Stimulated activated naive CD8-positive, alpha-beta T cell treated with anti-CD3 and anti-CD28 coated beads, Interleukin-15, Interleukin-2, amounts not matched to agents 100 U/mL and 50 U/mL, for 24 hours (primary cell): ENCODE data around the gene DOCK3.

Source experiments
- ATAC-seq: fragments of 150-1000 bp; cut with Tn5 transposase; one replicate; pipeline ENCODE4 v1.10.0; 2021
- DNase-seq: peaks from one replicate; pipeline ENCODE4 v3.0.0; 2021

Gene DOCK3, protein sequence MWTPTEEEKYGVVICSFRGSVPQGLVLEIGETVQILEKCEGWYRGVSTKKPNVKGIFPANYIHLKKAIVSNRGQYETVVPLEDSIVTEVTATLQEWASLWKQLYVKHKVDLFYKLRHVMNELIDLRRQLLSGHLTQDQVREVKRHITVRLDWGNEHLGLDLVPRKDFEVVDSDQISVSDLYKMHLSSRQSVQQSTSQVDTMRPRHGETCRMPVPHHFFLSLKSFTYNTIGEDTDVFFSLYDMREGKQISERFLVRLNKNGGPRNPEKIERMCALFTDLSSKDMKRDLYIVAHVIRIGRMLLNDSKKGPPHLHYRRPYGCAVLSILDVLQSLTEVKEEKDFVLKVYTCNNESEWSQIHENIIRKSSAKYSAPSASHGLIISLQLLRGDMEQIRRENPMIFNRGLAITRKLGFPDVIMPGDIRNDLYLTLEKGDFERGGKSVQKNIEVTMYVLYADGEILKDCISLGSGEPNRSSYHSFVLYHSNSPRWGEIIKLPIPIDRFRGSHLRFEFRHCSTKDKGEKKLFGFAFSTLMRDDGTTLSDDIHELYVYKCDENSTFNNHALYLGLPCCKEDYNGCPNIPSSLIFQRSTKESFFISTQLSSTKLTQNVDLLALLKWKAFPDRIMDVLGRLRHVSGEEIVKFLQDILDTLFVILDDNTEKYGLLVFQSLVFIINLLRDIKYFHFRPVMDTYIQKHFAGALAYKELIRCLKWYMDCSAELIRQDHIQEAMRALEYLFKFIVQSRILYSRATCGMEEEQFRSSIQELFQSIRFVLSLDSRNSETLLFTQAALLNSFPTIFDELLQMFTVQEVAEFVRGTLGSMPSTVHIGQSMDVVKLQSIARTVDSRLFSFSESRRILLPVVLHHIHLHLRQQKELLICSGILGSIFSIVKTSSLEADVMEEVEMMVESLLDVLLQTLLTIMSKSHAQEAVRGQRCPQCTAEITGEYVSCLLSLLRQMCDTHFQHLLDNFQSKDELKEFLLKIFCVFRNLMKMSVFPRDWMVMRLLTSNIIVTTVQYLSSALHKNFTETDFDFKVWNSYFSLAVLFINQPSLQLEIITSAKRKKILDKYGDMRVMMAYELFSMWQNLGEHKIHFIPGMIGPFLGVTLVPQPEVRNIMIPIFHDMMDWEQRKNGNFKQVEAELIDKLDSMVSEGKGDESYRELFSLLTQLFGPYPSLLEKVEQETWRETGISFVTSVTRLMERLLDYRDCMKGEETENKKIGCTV (N-terminal part only)

GRCh38 chr3:50674349-50675178 lies at the start of gene DOCK3:
DOCK3 (plus strand) TSS chr3:50674927; CDS start chr3:50675264, 337 bp downstream.
- peak; percentile 78 for ATAC-seq
- DNase-seq, result peak; percentile 72

DNA sequence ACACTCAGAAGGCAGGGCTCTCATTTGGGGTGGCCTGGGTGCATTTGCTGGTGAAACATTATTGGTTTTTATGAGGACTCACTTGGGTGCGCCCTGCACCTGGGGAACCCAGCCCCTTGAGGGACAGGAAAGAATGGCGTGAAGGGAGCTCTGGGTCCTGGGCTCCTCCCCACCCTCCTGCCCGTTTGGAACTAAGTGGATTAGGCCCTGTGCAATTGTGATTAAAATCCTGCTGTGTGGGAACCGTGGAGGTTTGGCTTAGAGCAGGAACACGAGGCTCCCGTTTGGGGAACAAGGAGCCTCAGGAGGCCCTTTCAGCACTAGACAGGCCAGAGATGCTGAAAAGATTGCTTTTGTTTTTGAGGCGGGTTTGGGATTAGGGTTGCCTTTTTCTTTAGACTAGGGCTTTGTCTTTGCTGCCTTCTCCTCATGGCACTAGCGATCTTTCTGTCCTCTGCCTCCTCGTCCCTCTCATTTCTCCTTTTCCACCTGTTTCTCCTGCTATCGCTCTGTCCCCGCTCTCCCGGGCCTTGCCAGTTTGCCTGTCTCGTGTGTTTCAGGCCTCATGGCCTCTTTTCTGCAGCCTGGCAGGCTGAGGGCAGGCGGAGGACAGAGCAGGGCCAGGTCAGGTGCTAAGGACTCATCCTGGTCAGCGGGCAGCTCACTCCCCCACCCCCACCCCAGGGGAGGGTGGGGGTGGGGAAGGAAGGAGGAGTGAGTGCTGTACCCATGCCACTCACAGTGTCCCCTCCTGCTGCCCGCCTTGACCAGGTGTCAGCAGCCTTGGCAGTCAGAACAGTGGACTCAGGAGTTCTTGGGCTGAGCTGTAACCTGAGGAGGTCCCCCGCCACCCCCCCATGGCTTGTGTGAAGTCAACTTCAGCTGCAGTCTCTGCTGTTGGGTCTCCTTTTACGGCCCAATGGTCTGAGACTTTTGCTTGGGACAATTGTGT lies 49.2 kb upstream of the DOCK3 start:
- DNase-seq (no peak), ATAC-seq (no peak)

DNA sequence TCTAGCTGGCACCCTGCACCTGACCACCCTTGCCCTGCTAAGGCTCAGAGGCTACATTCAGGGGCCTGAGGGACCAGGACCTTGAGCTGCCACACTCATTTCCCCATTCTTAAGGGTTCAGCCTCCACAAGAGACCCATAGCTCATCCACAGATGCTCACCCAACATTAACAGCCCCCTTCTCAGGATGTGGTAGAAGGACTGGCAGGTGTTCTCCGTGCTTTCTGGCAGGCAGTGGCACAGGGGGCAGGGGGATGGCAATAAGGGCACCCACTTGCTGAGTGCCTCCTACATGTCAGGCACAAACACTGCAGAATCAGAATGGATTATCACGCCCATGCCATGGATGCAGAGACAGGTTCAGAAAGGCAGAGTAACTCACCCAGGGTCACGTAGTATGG lies 48.3 kb upstream of the DOCK3 start:
- ATAC-seq, result no peak
- no peak for DNase-seq

- ATAC-seq, result peak; percentile 50
- DNase-seq, result peak; percentile 41
Observed at GRCh38 chr3:50627407-50628051, 47.2 kb upstream of the DOCK3 start.

DNA sequence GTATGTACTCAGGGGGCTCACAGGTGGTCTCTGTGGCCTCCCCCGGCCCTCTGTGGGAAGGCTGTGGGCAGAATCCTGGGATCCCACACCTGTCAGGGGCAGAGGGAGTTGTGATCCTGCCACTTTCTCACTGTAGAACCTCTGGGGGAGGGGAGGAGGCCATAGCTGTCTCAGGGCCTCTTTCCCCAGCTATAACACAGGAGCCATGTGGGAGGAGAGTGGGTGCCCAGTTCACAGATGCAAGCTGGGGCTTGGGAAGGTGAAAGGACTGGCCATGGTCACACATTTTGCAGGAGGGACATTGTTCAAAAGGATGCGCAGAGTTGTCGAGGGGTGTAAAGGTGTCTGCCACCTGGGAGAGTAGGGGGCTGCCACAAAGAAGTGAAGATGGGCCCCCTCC lies 46.1 kb upstream of the DOCK3 start:
- ATAC-seq (no peak), DNase-seq (no peak)

DNA sequence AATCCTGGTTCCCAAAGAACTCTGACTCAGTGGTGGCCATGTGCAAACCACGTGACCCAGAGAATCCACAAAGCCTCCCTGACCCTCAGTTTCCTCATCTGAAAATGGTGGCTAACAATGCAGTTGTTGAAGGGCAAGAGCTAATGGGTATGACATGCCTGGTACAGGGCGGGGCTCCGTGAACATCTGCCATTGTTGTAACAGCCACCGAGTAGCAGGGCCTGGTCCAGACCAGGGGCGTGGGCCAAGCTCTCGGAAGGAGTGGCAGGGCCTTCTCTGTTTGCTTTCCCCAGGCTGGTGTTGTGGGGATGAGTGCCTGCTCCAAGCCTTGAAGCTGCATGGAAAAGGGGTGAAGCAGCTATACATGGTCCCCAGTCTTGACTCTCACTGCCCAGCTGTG lies 44.3 kb upstream of the DOCK3 start:
- DNase-seq (no peak), ATAC-seq (no peak)

- DNase-seq, result no peak
- no peak for ATAC-seq
Observed at GRCh38 chr3:50630877-50631276, 43.9 kb upstream of the DOCK3 start.

- no peak for DNase-seq
- peak; percentile 55 for ATAC-seq
Observed at GRCh38 chr3:50632450-50632849, 42.3 kb upstream of the DOCK3 start.

DNA sequence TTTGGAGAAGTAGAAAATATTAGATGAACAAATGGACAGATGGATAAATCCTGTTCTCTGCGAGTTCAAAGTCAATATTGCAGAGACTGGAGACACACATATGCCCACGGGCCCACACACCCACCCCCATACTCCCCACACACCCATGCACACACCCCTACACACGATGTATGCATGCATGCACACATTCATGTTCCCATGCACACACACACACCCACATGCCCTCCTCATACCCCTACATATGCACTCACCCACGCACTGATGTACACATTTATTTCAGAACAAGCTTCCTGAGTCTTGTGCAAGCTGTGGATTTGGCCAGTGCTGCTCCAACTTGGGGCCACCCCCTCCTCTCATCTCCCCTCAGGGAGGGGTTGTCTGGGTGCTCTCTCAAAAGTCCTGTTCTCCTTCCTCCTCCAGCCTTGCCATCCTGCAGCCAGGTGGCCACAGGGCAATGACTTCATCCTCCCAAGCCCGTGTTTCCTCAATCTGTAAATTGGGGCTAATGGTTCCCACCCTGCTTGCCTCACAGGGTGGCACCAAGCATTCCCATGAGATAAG lies 41.4 kb upstream of the DOCK3 start:
- DNase-seq (no peak), ATAC-seq (no peak)

- DNase-seq, result no peak
Observed at GRCh38 chr3:50635066-50635465, 39.7 kb upstream of the DOCK3 start.

DNA sequence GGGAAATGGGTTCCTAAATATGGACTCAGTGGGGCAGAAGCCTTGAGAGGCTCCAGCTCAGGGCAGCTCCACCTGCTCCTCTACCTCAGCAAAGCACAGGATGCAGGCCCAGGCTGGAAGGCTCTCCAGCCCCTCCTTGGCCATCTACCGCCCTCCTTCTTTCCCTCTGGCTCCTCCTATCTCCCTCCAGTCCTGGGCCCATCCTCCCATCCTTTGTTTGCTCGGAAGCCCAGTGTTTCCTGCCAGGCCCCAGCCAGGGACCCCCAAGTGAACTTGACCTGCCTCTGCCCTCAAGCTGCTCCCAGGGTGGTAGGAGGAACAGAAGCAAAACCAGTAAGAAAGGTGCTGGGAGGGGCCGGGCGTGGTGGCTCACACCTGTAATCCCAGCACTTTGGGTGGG lies 37.7 kb upstream of the DOCK3 start:
- no peak for ATAC-seq
- no peak for DNase-seq

More at GRCh38 chr3:50635066-50635465, 39.7 kb upstream of the DOCK3 start:
- no peak for ATAC-seq

GRCh38 chr3:50637945-50638344 lies 36.8 kb upstream of the DOCK3 start:
- DNase-seq (no peak), ATAC-seq (no peak)

- ATAC-seq (peak; percentile 24), DNase-seq (no peak)
Observed at GRCh38 chr3:50639055-50639494, 35.7 kb upstream of the DOCK3 start.

DNA sequence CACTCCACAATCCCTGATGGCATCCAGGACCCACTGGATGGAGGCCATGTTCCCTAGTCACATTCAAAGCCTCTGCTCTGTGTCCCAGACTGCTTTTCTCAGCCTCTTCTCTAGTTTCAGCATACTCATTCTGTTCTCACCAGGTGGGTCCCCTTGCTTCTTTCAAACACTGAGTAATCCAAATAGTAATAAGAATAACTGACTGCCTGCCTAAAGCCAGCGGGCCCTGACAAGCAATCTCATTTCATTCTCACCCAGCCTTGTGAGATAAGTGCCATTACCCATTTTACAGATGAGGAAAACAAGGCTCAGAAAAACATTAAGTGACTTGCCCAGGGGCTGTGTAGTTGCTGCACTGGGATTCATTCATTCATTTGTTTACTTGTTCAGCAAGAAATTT lies 32.3 kb upstream of the DOCK3 start:
- no peak for ATAC-seq
- DNase-seq, result no peak

DNA sequence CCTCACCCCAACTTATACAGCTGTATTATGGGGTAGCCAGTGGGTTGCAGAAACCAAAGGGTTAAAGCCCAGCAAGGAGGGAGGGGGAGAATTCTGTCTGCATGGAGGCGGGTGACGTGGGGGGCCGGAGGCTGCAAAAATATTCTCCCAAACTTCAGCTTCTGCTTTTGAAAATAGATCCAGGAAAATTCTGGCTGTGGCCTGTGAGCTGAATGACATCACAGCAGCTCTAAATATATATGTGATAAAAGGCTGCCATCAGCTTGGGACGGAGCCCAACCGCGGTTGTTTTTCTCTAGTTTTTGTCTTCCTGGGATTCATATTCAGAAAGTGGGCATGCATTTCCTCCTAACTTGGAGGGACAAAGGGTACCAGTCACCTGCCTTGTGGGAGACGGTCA lies 30.2 kb upstream of the DOCK3 start:
- no peak for DNase-seq
- no peak for ATAC-seq

GRCh38 chr3:50645378-50645777 lies 29.3 kb upstream of the DOCK3 start:
- DNase-seq (no peak), ATAC-seq (no peak)

DNA sequence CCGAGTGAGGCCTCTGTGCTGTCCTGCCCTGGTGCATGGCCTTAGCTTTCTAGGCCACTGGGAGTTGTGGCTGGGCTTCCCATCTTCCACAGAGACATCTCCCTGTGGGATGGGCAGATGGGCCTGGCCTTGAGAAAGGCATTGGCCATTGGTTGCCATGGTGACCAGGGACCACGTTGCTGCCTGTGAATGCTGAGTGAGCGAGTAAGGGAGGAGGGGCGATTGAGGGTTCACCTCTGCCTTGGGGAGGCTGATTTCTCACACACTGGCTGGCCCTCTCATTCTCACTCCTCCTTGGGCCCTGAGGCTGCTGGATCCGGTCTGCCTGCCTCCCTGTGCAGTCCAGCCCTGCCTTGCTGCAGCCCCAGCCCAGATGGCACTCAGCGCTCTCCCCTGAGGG lies 26.4 kb upstream of the DOCK3 start:
- no peak for DNase-seq
- ATAC-seq, result no peak

DNA sequence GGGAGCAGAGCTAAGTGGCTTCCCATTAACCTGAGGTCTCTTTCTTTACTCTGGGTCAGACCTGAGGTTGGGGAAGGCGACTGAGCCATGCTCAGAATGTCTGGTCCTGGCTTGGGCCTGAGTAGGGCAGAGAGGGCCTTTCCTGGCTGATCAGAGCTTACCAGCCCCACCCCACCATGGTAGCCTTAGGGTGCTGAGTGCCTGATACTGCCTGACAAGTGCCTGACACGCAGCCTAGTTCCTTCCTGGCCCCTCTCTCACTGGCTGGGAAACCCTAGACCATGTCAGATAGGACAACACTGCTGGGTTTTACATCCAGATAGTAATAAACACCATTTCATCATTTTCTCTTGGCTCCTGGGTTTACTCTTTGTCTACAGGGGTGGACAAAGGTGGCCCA lies 25.8 kb upstream of the DOCK3 start:
- no peak for ATAC-seq
- no peak for DNase-seq

- DNase-seq (no peak), ATAC-seq (no peak)
Observed at GRCh38 chr3:50649451-50649931, 25.2 kb upstream of the DOCK3 start.
